Liver (tissue), 3 donors: ENCODE measurements around the gene LRRC37A3.
"Not testable (repeated sequence)": the region's sequence is repeated elsewhere in the genome, so short reads cannot be mapped to it uniquely, and the experiment has no call there.

ENCODE experiments used
- ATF3 ChIP-seq: IDR thresholded peaks from 2 replicates; pipeline ENCODE4 v1.6.1; 2016; ENCODE audit warnings: antibody characterized with exemption
- CTCF ChIP-seq: fragments of 150-350 bp; IDR thresholded peaks from 2 replicates; pipeline ENCODE4 v1.5.1; 2017; ENCODE audit warnings: improper control_type of control experiment, low read depth, low read length; ENCODE audit not compliant: missing input control
- GABPA ChIP-seq, 2 donors: IDR thresholded peaks in 1 of 2; conservative IDR thresholded peaks in 1 of 2; 2 replicates each; pipeline ENCODE4 v1.6.1; 2016; ENCODE audit warnings: antibody characterized with exemption in 2 of 2, mild to moderate bottlenecking in 1 of 2, moderate library complexity in 1 of 2
- HNF4G ChIP-seq: IDR thresholded peaks from 2 replicates; pipeline ENCODE4 v1.6.1; 2016; ENCODE audit warnings: antibody characterized with exemption
- JUND ChIP-seq, 2 donors: IDR thresholded peaks; 2 replicates each; pipeline ENCODE4 v1.6.1; 2016; ENCODE audit warnings: antibody characterized with exemption in 2 of 2
- MAX ChIP-seq: IDR thresholded peaks from 2 replicates; pipeline ENCODE4 v1.6.1; 2016; ENCODE audit warnings: antibody characterized with exemption
- NR2F2 ChIP-seq: IDR thresholded peaks from 2 replicates; pipeline ENCODE4 v1.6.1; 2016; ENCODE audit warnings: antibody characterized with exemption
- RAD21 ChIP-seq, 2 donors: IDR thresholded peaks; 2 replicates each; pipeline ENCODE4 v1.6.1; 2016; ENCODE audit warnings: antibody characterized with exemption in 2 of 2, mild to moderate bottlenecking in 2 of 2
- REST ChIP-seq: IDR thresholded peaks from 2 replicates; pipeline ENCODE4 v1.6.1; 2016; ENCODE audit warnings: antibody characterized with exemption, mild to moderate bottlenecking
- TAF1 ChIP-seq: conservative IDR thresholded peaks from 2 replicates; pipeline ENCODE4 v1.6.1; 2016; ENCODE audit warnings: antibody characterized with exemption, mild to moderate bottlenecking
- YY1 ChIP-seq: IDR thresholded peaks from 2 replicates; pipeline ENCODE4 v1.6.1; 2016; ENCODE audit warnings: antibody characterized with exemption, mild to moderate bottlenecking
- ZBTB33 ChIP-seq: IDR thresholded peaks from 2 replicates; pipeline ENCODE4 v1.6.1; 2016; ENCODE audit warnings: antibody characterized with exemption
- donor health status: healthy.
- donor health status: healthy.

GRCh38 chr17:64965256-64965872 is 46.1 kb upstream of the LRRC37A3 start:
- not testable (repeated sequence) for TF ChIP-seq CTCF; ZBTB33; TAF1; MAX; YY1; HNF4G; JUND (IDR thresholded peaks at IDR 0.05); RAD21 (IDR thresholded peaks at IDR 0.05); GABPA (IDR thresholded peaks at IDR 0.05 in 1 of 2, conservative IDR thresholded peaks at IDR 0.05 in 1 of 2); REST; NR2F2; ATF3
